GM13976 (cell line): ENCODE measurements around the gene SNX27.
"Not testable (repeated sequence)": the region's sequence is repeated elsewhere in the genome, so short reads cannot be mapped to it uniquely, and the experiment has no call there.

Experiments
- DNase-seq: peaks from one replicate; pipeline ENCODE4 v3.0.0; 2012; ENCODE audit warnings: low spot score
- in situ Hi-C: fragments of 300-500 bp; cut with MboI; formaldehyde crosslinking; loops from one replicate; pipeline ENCODE4 v1.12.0; 2022; ENCODE audit warnings: low sequenced_read_pairs, mixed read lengths, inconsistent platforms; ENCODE audit not compliant: unreplicated experiment
- TF ChIP-seq, protein P1 (sequence below): IDR thresholded peaks from 2 replicates; pipeline ENCODE4 v1.5.1; 2012; ENCODE audit warnings: borderline replicate concordance, mild to moderate bottlenecking; ENCODE audit not compliant: insufficient read depth; ENCODE audit errors: extremely low read depth, missing control alignments, control extremely low read depth

SNX27 gene

GRCh38 chr1:151680826-151681225 is 69.0 kb downstream of the SNX27 start:
- in situ Hi-C loops, result no loop called here
- no peak for DNase-seq
- TF ChIP-seq, protein P1, sequence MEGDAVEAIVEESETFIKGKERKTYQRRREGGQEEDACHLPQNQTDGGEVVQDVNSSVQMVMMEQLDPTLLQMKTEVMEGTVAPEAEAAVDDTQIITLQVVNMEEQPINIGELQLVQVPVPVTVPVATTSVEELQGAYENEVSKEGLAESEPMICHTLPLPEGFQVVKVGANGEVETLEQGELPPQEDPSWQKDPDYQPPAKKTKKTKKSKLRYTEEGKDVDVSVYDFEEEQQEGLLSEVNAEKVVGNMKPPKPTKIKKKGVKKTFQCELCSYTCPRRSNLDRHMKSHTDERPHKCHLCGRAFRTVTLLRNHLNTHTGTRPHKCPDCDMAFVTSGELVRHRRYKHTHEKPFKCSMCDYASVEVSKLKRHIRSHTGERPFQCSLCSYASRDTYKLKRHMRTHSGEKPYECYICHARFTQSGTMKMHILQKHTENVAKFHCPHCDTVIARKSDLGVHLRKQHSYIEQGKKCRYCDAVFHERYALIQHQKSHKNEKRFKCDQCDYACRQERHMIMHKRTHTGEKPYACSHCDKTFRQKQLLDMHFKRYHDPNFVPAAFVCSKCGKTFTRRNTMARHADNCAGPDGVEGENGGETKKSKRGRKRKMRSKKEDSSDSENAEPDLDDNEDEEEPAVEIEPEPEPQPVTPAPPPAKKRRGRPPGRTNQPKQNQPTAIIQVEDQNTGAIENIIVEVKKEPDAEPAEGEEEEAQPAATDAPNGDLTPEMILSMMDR, result no peak

DNA sequence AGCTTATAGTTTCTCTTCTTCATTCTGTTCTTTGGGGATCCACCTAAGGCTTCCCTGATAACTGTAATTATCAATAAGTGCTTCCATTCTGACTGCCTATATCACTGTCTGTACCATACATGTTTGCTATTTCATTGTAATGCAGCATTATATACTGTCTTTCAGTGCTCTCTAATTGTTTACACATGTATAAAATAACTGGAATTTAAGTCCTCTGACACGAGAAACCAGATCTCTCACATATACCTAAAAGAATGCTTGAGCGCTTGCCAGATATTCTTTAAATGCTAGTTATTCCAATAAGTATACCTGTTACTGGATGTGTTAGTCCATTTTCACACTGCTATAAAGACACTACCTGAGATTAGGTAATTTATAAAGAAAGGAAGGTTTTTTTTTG is 70.1 kb downstream of the SNX27 start:
- TF ChIP-seq, protein P1, result no peak
- in situ Hi-C loops, result no loop called here
- no peak for DNase-seq

GRCh38 chr1:151682901-151683300 is 71.1 kb downstream of the SNX27 start:
- in situ Hi-C loops, DNase-seq: not testable (repeated sequence)

GRCh38 chr1:151684128-151684527 is 72.3 kb downstream of the SNX27 start:
- in situ Hi-C loops, result no loop called here
- TF ChIP-seq, protein P1, result no peak
- no peak for DNase-seq

DNA sequence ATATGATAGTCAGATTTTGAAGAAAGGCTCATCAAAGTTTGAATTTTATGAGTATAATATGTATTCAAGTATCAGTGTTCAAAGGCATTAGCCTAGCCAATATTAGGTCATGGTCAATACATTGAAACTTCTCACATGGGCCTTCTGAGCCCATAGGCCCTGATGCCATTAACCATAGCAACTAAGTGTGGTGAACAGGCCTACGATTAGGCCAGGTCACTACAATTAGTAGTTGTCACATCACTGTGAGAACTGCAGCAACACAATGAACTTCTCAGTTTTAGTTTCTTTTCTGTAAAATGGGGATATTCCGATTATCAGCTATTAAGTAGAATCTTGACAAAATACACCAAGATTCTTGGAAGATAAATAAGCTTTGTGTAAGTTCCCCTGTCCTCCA is 74.7 kb downstream of the SNX27 start:
- in situ Hi-C loops, result no loop called here

DNA sequence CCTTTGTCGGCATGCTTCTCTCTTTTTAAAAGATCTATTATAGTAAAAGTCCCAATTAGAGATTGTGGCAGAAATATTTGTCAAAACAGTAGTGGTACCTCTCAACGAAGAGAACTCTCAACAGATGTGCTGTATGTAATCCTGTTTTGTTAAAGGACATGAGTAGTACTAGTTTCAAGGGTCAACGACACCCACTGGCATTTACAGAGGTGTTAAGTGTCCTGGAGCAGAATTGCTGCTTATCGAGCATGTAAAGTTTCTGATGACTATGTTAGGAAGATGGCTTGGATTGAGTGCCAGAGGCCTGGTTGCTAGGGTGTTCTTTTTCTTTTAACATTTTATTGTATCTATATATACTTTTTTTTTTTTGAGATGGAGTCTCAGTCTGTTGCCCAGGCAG is 77.6 kb downstream of the SNX27 start:
- TF ChIP-seq, protein P1, result no peak
- in situ Hi-C loops, result no loop called here
- no peak for DNase-seq

More for the DNA sequence above, 74.7 kb downstream of the SNX27 start:
- TF ChIP-seq, protein P1, result no peak
- no peak for DNase-seq

DNA sequence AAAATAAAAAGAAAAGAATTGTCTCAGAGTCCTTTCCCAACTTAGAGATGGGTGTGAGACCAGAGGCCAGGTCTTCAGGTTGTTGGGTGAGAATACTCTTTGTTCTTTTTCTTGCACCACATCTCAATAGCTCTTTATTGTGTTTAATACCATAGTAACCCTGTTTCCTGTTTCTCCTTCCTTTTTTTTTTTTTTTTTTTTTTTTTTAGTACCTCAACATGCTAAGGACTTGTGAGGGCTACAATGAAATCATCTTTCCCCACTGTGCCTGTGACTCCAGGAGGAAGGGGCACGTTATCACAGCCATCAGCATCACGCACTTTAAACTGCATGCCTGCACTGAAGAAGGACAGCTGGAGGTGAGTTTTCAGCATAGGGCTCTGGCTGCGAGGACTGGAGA is 80.4 kb downstream of the SNX27 start:
- TF ChIP-seq, protein P1, result no peak
- no peak for DNase-seq

More for the DNA sequence above, 80.4 kb downstream of the SNX27 start:
- in situ Hi-C loops, result no loop called here
